ENCODE data around the gene SERINC4.
"Not testable (repeated sequence)": the region's sequence is repeated elsewhere in the genome, so short reads cannot be mapped to it uniquely, and the experiment has no call there.

The SERINC4 gene

GRCh38 chr15:43799945-43800285 is at the start of gene SERINC4:
Gene SERINC4 (minus strand): TSS chr15:43800220. CDS start chr15:43799986, 234 bp downstream.
- no peak for DNase-seq (ENCODE audit: low read depth in 4 of 4, low spot score in 1 of 4)

- no peak for DNase-seq (ENCODE audit: low read depth in 4 of 4, low spot score in 1 of 4)
Measured at GRCh38 chr15:43845421-43845820, 45.4 kb upstream of the SERINC4 start.

- DNase-seq (ENCODE audit: low read depth in 4 of 4, low spot score in 1 of 4): not testable (repeated sequence)
Measured at GRCh38 chr15:43832485-43832884, 32.5 kb upstream of the SERINC4 start.

GRCh38 chr15:43831519-43832052 is 31.6 kb upstream of the SERINC4 start:
- not testable (repeated sequence) for DNase-seq (ENCODE audit: low read depth in 4 of 4, low spot score in 1 of 4)

- DNase-seq (ENCODE audit: low read depth in 4 of 4, low spot score in 1 of 4): not testable (repeated sequence)
Measured at GRCh38 chr15:43830691-43831275, 30.8 kb upstream of the SERINC4 start.

- DNase-seq (ENCODE audit: low read depth in 4 of 4, low spot score in 1 of 4): not testable (repeated sequence)
Measured at GRCh38 chr15:43829951-43830540, 30.0 kb upstream of the SERINC4 start.

GRCh38 chr15:43828061-43828657 is 28.1 kb upstream of the SERINC4 start:
- no peak for DNase-seq (ENCODE audit: low read depth in 4 of 4, low spot score in 1 of 4)

- DNase-seq (ENCODE audit: low read depth in 4 of 4, low spot score in 1 of 4): peak; percentile 40 to 77 (median 56)
Measured at GRCh38 chr15:43826508-43827341, 26.7 kb upstream of the SERINC4 start, which contains the start of gene WDR76. Gene WDR76 (plus strand): TSS chr15:43827002. CDS start chr15:43827033, 31 bp downstream.

GRCh38 chr15:43826029-43826507 is 26.0 kb upstream of the SERINC4 start:
- DNase-seq (ENCODE audit: low read depth in 4 of 4, low spot score in 1 of 4): no peak

GRCh38 chr15:43825305-43825704 is 25.3 kb upstream of the SERINC4 start:
- DNase-seq (ENCODE audit: low read depth in 4 of 4, low spot score in 1 of 4): not testable (repeated sequence)

- DNase-seq (ENCODE audit: low read depth in 4 of 4, low spot score in 1 of 4): peak; percentile 82 to 89 (median 86)
Measured at GRCh38 chr15:43824302-43825246, 24.6 kb upstream of the SERINC4 start, which contains the start of gene MFAP1. Gene MFAP1 (minus strand): TSS chr15:43824690. CDS start chr15:43824569, 121 bp downstream.

- DNase-seq (ENCODE audit: low read depth in 4 of 4, low spot score in 1 of 4): no peak
Measured at GRCh38 chr15:43821505-43821904, 21.5 kb upstream of the SERINC4 start.

- DNase-seq (ENCODE audit: low read depth in 4 of 4, low spot score in 1 of 4): not testable (repeated sequence)
Measured at GRCh38 chr15:43815064-43815463, 15.0 kb upstream of the SERINC4 start.

GRCh38 chr15:43808960-43809678 is 9.1 kb upstream of the SERINC4 start:
- DNase-seq (ENCODE audit: low read depth in 4 of 4, low spot score in 1 of 4): no peak

- DNase-seq (ENCODE audit: low read depth in 4 of 4, low spot score in 1 of 4): no peak
Measured at GRCh38 chr15:43808435-43808950, 8.5 kb upstream of the SERINC4 start.

- DNase-seq (ENCODE audit: low read depth in 4 of 4, low spot score in 1 of 4): not testable (repeated sequence)
Measured at GRCh38 chr15:43802676-43803075, 2.7 kb upstream of the SERINC4 start.

GRCh38 chr15:43800286-43801141 is 494 bp upstream of the SERINC4 start, which contains the start of gene HYPK:
Gene HYPK (plus strand): TSS chr15:43800599. CDS start chr15:43800623, 24 bp downstream.
- peak; percentile 77 to 89 (median 82) for DNase-seq (ENCODE audit: low read depth in 4 of 4, low spot score in 1 of 4)
